Breast epithelium (tissue), 3 donors: Measurements from ENCODE around the gene ANKH.

Experiments
- POLR2A ChIP-seq: fragments of 450-650 bp; IDR thresholded peaks from one replicate; pipeline ENCODE4 v1.6.1; 2016; ENCODE audit warnings: antibody characterized with exemption, mild to moderate bottlenecking, moderate library complexity
- POLR2AphosphoS5 ChIP-seq, 3 donors: sonication (generic); formaldehyde crosslinking; IDR thresholded peaks; one replicate each; pipeline ENCODE4 v1.6.1; 2017; ENCODE audit warnings: antibody characterized with exemption in 3 of 3
- TF ChIP-seq, protein P1 (sequence below), 3 donors: fragments of 450-650 bp; IDR thresholded peaks; one replicate each; pipeline ENCODE4 v1.5.1; 2016 to 2017; ENCODE audit warnings: antibody characterized with exemption in 3 of 3, mild to moderate bottlenecking in 3 of 3, moderate library complexity in 3 of 3

DNA sequence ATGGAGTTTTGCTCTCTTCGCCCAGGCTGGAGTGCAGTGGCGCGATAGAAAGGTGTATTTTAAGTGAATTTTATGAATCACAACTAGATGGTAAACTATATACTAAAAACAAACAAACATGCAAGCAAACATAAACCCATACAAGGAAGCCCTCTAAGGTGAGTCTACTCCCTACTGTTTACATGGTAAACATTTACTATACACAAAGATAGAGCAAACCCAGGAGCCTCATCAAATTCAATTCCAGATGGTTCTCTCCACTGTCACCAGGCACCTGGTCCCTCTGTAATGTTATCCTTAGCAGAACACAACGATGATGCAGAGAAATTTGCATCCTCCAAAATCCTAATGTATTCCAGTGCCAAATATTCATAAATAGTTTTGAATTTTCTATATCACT is 17.9 kb downstream of the ANKH start:
- TF ChIP-seq, protein P1, sequence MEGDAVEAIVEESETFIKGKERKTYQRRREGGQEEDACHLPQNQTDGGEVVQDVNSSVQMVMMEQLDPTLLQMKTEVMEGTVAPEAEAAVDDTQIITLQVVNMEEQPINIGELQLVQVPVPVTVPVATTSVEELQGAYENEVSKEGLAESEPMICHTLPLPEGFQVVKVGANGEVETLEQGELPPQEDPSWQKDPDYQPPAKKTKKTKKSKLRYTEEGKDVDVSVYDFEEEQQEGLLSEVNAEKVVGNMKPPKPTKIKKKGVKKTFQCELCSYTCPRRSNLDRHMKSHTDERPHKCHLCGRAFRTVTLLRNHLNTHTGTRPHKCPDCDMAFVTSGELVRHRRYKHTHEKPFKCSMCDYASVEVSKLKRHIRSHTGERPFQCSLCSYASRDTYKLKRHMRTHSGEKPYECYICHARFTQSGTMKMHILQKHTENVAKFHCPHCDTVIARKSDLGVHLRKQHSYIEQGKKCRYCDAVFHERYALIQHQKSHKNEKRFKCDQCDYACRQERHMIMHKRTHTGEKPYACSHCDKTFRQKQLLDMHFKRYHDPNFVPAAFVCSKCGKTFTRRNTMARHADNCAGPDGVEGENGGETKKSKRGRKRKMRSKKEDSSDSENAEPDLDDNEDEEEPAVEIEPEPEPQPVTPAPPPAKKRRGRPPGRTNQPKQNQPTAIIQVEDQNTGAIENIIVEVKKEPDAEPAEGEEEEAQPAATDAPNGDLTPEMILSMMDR (IDR thresholded peaks at IDR 0.05) = no peak
- no peak for TF ChIP-seq POLR2A
- no peak for TF ChIP-seq POLR2AphosphoS5 (IDR thresholded peaks at IDR 0.05)
